ENCODE data around the gene KCTD6.
"Not testable (repeated sequence)": the region's sequence is repeated elsewhere in the genome, so short reads cannot be mapped to it uniquely, and the experiment has no call there.

The KCTD6 gene

GRCh38 chr3:58527440-58527839, 35.5 kb downstream of the KCTD6 start:
- not testable (repeated sequence) for DNase-seq

- no peak for DNase-seq
Observed at GRCh38 chr3:58528629-58529028, 36.7 kb downstream of the KCTD6 start.

GRCh38 chr3:58529516-58530353, 37.8 kb downstream of the KCTD6 start:
- DNase-seq = no peak

GRCh38 chr3:58530354-58530865, 38.5 kb downstream of the KCTD6 start:
- no peak for DNase-seq

- DNase-seq = no peak
Observed at GRCh38 chr3:58531555-58531954, 39.7 kb downstream of the KCTD6 start.

- DNase-seq = no peak
Observed at GRCh38 chr3:58531956-58532355, 40.1 kb downstream of the KCTD6 start.

GRCh38 chr3:58532794-58533220, 40.9 kb downstream of the KCTD6 start:
- DNase-seq = no peak

- no peak for DNase-seq
Observed at GRCh38 chr3:58534592-58535494, 42.9 kb downstream of the KCTD6 start.

- no peak for DNase-seq
Observed at GRCh38 chr3:58535531-58536500, 43.9 kb downstream of the KCTD6 start.

GRCh38 chr3:58536501-58537411, 44.9 kb downstream of the KCTD6 start, which contains the start of gene ACOX2:
ACOX2 (minus strand) TSS chr3:58537190; CDS start chr3:58535106, 2,084 bp downstream.
- DNase-seq = no peak

- DNase-seq = no peak
Observed at GRCh38 chr3:58537412-58538301, 45.8 kb downstream of the KCTD6 start.

- no peak for DNase-seq
Observed at GRCh38 chr3:58539626-58540025, 47.7 kb downstream of the KCTD6 start.

- DNase-seq = no peak
Observed at GRCh38 chr3:58540176-58540858, 48.4 kb downstream of the KCTD6 start.

- no peak for DNase-seq
Observed at GRCh38 chr3:58544541-58544940, 52.6 kb downstream of the KCTD6 start.

- no peak for DNase-seq
Observed at GRCh38 chr3:58551636-58552180, 59.8 kb downstream of the KCTD6 start.

All from NCI-H510A (cell line).